Testis (tissue), 2 donors: ENCODE measurements around the gene FBLN5.

Experiments used
- POLR2A ChIP-seq: fragments of 450-650 bp; IDR thresholded peaks from one replicate; pipeline ENCODE4 v1.6.1; 2017; ENCODE audit warnings: antibody characterized with exemption, mild to moderate bottlenecking, moderate library complexity
- TF ChIP-seq, protein P1 (sequence below), 3 experiments: fragments of 450-650 bp in 2 of 3; fragments of 200-600 bp in 1 of 3; sonication (generic) in 1 of 3; IDR thresholded peaks; one replicate each; pipeline ENCODE4 v1.5.1; 2016 to 2019; ENCODE audit warnings: antibody characterized with exemption in 3 of 3, mild to moderate bottlenecking in 2 of 3, moderate library complexity in 1 of 3

GRCh38 chr14:91845652-91846051, 101.8 kb downstream of the FBLN5 start:
- TF ChIP-seq, protein P1, sequence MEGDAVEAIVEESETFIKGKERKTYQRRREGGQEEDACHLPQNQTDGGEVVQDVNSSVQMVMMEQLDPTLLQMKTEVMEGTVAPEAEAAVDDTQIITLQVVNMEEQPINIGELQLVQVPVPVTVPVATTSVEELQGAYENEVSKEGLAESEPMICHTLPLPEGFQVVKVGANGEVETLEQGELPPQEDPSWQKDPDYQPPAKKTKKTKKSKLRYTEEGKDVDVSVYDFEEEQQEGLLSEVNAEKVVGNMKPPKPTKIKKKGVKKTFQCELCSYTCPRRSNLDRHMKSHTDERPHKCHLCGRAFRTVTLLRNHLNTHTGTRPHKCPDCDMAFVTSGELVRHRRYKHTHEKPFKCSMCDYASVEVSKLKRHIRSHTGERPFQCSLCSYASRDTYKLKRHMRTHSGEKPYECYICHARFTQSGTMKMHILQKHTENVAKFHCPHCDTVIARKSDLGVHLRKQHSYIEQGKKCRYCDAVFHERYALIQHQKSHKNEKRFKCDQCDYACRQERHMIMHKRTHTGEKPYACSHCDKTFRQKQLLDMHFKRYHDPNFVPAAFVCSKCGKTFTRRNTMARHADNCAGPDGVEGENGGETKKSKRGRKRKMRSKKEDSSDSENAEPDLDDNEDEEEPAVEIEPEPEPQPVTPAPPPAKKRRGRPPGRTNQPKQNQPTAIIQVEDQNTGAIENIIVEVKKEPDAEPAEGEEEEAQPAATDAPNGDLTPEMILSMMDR (IDR thresholded peaks at IDR 0.05) = no peak
- TF ChIP-seq POLR2A = no peak
